ENCODE data around the gene PPARG.
"Not testable (repeated sequence)": the region's sequence is repeated elsewhere in the genome, so short reads cannot be mapped to it uniquely, and the experiment has no call there.

PPARG gene

DNA sequence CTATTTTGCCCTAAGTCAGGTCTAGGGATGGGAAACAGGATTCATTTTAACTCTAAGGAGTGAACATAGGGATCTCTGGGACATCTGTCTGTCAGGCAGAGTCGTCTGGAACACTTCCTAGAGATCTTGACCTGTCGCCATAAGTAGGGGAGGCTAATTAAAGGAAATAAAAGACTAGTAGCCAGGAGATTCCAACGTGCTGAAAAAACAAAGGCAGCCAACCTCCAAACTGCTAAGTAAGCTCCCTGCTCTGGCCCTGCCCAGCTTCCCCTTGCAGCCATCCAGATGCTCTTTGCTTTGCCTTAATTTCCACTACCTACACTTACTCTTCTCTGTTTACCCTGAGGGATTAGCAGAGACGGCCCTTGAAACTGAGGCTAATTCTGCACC is 177.0 kb downstream of the PPARG start:
- no peak for DNase-seq

DNA sequence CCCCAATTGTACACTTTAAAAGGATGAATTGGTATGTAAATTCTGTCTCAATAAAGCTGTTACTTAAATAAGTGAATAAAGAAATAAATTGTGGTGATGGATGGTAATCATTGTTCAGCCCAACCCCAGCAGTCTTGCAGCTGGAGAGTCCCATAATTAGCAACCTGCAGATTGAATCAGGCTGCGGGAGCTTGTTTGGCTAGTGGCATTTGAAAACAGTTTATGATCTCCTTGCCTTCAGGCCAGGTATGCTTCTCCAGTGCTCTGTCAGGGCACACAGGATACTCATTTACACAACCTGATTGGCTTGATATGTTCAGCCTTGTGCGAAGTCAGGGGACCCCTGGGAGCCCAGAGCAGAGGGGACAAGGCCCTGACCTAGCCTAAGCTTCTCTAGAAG is 178.9 kb downstream of the PPARG start:
- no peak for DNase-seq

DNA sequence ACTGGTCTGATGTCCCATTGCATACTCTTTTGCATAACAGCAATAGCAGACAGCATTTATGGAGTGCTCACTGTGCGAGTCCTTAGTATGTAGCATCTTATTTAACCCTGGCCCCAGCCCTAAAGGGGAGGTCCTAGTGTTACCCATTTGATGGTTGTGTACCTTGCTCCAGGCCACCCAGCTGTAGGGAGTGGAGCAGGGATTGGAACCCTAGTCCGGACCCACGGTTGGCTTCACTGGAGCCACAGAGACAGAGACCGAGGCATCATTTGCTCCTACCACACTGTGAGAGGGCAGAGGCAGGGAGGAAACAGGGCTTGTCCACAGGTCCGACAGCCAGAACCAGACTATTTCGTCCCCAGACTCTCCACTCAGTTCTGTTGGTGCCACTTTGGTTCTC is 179.4 kb downstream of the PPARG start:
- no peak for DNase-seq

DNA sequence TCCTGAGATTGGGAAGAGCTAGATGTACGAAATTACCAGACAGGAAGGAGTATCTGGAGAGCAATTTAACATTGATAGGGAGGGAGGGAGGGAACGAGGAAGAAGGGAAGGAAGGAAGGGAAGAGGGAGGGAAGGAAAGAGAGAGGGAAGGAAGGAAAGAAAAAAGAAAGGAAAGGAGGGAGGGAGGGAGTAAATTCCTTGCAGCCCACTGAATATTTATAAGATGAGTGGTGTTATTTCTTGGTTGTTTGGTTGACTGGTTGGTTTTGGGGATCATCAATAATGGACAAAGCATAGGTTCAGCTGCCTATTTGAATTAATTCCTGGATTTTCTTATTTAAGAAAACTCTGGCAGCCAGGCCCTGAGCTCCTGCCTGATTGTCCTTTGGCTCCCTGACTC is 179.9 kb downstream of the PPARG start:
- DNase-seq: no peak

DNA sequence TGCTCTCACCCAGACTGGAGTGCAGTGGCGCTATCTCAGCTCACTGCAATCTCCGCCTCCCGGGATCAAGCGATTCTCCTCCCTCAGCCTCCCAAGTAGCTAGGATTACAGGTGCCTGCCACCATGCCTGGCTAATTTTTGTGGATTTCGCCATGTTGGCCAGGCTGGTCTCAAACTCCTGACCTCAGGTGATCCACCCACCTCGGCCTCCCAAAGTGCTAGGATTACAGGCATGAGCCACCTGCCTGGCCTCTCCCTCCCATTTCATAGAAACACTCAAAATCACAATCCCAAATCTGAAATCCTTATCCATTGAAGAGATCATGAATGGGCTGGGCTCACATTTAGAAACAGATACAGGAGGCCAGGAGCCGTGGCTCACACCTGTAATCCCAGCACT is 180.4 kb downstream of the PPARG start:
- DNase-seq: not testable (repeated sequence)

DNA sequence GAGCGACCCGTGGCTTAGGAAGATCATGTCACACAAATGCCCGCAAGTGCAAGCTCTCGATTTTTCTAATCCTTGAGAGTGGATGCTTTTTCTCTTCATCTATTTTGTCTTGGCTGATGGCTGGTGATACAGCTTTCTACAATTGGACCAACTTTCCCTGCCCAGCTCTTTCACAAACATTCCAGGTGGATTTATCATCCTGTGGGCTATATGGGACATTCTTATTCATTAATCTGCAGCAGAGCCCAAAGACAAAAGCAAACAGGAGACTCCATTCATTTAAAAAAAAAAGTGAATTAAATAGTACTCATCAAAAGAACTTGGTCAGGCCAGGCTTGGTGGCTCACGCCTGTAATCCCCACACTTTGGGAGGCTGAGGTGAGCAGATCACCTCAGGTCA is 181.2 kb downstream of the PPARG start:
- no peak for DNase-seq

DNA sequence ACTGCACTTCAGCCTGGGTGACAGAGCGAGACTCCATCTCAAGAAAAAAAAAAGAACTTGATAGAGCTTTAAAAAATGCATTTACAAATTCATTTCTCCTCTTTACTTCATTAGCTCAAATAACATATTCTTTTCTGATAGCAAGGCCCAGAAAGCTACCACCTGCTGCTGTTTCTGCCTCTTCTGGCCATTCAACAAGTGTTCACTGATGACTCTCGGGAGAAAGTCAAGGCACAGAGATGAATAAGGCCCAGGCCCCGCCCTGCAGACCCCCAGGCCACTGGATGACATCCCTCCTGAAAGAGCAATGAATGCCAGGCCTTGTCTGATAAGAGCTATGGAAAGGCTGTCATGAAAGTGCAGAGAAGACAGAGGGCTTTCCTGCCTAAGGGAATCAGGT is 181.8 kb downstream of the PPARG start:
- no peak for DNase-seq

DNA sequence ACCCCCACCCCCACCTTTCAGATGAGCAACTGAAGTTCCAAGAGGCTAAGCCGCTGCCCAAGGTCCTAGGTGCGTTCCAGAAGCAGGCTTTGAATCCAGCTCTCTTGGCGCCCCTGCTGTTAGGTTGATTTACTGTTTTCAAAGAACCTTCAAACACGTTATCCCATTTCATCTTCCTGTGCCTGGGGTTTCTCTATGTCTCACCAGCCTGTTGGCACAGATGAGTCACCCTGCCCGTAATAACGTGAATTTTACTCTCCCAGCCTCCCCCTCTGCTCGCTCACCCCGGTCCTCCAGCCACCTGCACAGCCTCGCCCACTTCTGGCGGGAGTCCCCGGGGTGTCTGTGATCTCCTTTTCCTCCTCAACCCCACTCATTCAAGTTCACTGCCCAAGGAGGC is 182.4 kb downstream of the PPARG start:
- peak; percentile 18 for DNase-seq

DNA sequence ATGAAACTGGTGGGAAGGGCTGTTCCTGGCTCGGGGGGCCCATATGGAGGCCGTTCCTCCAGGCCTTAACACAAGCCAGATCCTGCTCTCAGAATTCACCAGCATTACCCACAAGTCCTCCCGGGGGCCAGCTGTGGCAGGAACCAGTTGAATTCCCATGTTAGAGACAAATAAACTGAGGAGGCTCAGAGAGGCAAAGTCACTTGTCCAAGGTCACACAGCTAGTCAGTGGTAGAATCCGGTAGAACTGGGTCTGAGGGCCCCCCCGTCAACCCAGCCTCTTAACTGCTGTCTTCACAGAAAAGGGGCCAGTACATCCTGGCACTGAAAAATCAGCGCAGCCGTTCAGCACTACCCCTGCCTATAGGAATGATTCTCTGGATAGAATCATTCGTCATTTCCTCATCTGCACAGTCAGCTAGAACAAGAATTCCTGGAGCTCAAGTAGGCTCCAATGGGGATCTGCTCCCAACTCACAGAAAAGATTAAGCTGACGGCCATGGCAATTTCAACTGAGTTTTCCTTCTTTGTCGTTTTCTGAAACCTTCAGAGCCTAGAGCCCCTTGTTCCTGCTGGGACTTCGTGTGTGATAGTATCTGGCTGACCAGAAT is 183.2 kb downstream of the PPARG start:
- DNase-seq: no peak

DNA sequence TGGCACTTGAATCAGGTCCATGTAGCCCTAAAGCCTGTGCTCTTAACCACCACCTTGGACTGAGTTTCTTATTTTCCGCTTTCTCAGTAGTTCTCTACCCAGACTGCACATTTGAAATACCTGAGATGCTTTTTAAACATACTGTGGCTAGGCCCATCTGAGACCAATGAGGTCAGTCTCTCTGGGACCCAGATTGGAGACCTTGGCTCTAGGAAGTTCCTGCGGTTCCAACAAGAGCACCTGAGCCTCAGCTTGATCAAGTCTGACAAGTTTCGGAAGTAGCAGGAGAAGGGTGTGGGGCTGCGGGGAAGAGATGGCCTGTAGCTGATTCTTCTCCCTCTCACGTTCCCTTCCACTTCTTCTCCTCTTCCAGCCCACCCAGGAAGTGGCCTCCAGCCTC is 183.9 kb downstream of the PPARG start:
- DNase-seq: no peak

DNA sequence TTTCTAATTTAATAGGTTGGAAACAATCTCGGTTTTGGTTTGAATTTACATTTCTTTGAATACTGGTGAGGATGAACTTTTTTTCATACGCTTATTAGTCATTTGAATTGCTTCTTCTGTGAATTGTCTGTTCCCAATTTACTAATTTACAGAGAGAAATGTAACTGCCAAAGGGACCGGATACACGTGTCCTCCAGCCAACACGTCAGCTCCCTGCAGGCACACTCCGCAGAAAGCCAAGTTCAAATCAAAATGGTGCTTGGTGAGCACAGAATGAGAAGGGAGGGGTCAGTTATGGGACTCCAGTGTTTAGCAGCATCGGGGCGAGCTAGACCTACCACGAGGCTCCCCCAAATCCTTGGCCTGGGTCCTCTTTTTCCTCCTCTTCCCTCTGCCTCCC is 184.6 kb downstream of the PPARG start:
- no peak for DNase-seq

DNA sequence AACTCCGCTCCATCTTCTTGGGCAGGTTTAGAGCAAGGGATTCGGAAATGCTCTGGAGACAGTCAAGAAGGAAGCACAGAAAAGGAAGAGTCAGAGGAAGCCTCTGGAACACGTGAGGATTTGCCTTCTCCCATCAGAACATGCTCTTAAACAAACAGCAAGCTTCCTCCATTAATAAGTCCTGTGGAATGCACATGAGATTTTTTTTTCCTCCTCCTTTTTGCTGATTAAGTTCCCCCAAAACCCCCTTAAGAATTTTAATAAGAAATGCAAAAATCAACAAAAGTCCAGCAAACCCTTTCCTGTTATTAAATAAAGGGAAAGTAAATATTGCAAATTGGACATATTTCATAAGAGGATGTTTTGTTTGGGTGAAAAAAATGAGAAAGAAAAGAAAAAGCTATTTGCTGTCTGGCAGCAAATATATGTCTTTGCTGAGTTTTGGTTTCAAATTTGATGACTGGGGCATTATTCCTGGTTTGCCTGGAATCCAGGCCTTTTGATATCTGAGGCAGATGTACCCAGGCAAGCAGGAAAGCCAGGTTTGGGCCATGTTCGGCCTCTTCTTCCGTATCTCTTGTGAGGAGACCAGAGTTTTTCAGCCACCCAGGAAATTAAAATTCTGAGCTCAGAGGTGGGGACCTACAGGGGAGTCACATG is 187.5 kb downstream of the PPARG start:
- no peak for DNase-seq

DNA sequence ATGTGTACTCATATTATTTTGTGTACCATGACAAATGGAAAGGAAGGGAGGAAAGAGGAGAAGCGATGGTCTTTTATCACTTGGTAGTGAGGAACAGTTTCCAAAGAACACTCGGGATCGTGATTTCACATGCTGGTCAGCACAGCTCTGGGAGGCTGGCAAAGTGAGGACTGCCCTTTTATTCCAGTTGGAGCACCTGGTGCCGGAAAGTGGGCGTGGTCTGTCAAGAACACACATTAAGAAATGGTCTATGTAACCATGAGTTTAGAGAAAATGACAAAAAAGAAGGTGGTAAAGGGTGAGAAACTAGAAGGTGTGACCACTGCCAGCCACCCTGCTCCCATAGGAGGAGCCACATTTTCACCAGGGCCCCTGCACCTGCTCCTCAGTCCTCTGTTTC is 188.4 kb downstream of the PPARG start:
- DNase-seq: no peak

DNA sequence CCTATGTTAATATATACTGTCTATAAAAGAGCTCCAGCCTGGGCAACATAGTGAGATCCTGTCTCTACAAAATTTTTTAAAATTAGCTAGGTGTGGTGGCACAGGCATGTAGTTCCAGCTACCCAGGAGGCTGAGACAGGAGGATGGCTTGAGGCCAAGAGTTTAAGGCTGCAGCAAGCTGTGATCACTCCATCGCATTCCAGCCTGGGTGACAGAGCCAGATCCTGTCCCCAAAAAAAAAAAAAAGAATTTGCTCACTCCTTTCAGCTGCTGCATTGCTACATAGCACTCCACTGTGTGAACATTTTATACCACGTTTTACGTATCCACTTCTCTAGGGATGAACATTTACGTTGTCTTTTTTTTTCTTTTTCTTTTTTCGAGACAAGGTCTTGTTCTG is 189.5 kb downstream of the PPARG start:
- DNase-seq: no peak

DNA sequence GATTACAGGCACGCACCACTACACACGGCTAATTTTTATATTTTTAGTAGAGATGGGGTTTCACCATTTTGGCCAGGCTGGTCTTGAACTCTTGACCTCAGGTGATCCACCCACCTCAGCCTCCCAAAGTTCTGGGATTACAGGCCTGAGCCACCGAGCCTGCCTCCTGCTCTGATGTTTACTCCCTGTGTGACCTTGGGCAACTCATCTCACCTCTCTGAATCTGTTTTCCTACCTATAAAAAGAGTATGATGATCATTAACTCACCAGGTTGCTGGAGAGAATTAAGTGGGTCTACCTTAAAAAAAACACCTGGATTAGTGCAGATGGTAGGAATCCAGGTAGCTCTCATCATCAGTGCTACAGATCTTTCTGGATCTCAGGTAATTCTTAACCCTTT is 190.3 kb downstream of the PPARG start:
- not testable (repeated sequence) for DNase-seq

DNA sequence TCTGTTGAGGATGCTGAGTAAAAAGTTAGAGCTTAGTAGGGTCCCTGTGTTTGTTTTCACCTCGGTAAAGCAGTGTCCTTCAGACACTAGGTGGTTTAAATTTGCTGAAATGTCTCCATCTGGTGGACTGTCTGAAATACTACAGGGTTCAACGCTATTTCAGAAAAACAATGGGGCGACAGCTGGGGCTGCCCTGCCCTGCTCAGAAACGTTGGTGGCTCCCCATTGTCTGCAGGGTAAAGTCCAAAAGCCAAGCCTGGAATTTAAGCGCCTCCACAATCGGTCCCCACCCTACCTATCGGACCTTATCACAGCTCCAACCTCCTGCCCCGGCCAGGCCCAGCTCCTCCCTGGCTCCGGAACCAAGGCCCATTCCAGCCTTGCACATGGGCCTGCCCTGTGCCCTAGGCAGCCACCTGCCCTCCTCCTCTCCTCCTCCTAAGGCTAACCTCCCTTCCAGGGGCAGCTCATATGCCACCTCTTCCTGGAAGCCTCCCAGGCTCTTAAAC is 191.1 kb downstream of the PPARG start:
- peak; percentile 70 for DNase-seq

DNA sequence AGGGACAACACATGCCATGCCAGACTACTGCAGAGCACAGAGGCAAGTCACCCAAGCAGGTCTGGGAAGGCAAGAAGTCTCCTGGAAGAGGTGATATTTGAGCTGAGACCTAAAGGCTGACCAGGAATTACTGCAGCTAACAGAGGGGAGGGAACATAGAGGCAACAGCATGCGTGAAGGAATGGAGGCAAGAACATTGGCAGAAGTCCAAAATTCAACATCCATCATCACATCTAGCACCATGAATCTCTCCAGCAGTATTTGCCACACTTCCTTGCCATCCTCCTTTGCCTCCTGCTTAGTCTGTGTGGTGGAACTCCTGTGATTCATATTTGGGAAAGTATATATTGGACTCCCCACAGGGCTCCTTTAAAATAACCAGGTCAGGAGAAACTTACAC is 194.5 kb downstream of the PPARG start:
- no peak for DNase-seq

DNA sequence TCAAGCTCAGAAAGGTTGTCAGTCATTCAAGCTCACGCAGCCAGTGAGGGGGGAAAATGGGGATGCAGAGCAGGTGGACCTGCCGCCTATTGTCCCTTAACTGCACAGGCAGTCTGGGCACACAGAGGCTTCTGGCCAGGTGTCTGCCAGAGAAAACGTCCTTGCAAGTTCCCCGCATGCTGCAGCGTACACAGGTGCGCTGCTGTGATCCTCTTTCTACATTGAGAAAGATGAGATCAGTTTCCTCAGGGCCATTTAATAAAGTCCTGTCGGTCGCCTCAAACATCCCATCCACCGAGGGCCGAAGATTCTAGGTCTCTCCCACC is 195.0 kb downstream of the PPARG start:
- DNase-seq: no peak
